Myocyte (in vitro differentiated cells): ENCODE results near the gene COL26A1. TPM values are rescaled to one million over a fixed set of nuclear protein-coding genes. Genes with fewer than 3 reads are reported as not detected.

ENCODE experiments used
- DNase-seq: peaks from one replicate; pipeline ENCODE4 v3.0.0-alpha.2; 2012; ENCODE audit warnings: low read depth
- total RNA-seq: library from RNA; depleted of rRNA; stranded (reverse); fragments of >200 nt; gene quantifications from 2 replicates; pipeline ENCODE4 v1.2.3, GENCODE V29; 2014

COL26A1 gene
- total RNA-seq, 1 donor from 2014 or later, result 0.19 TPM

GRCh38 chr7:101370836-101371235, 8.2 kb downstream of the COL26A1 start:
- DNase-seq, result peak; percentile 46

- no peak for DNase-seq
Observed at GRCh38 chr7:101373812-101374614, 11.3 kb downstream of the COL26A1 start.

- no peak for DNase-seq
Observed at GRCh38 chr7:101374990-101375389, 12.3 kb downstream of the COL26A1 start.

GRCh38 chr7:101376601-101377000, 13.9 kb downstream of the COL26A1 start:
- DNase-seq, result no peak

- no peak for DNase-seq
Observed at GRCh38 chr7:101377189-101377736, 14.6 kb downstream of the COL26A1 start.

GRCh38 chr7:101378751-101379174, 16.1 kb downstream of the COL26A1 start:
- peak; percentile 76 for DNase-seq

GRCh38 chr7:101379302-101379701, 16.6 kb downstream of the COL26A1 start:
- DNase-seq, result no peak

GRCh38 chr7:101381549-101382111, 19.0 kb downstream of the COL26A1 start:
- DNase-seq, result no peak

GRCh38 chr7:101382937-101383336, 20.3 kb downstream of the COL26A1 start:
- DNase-seq, result no peak

- DNase-seq, result no peak
Observed at GRCh38 chr7:101386177-101386557, 23.5 kb downstream of the COL26A1 start.

GRCh38 chr7:101386558-101387231, 24.0 kb downstream of the COL26A1 start:
- DNase-seq, result peak; percentile 98

GRCh38 chr7:101390901-101391301, 28.2 kb downstream of the COL26A1 start:
- peak; percentile 94 for DNase-seq

- DNase-seq, result peak; percentile 26
Observed at GRCh38 chr7:101391991-101392390, 29.3 kb downstream of the COL26A1 start.

GRCh38 chr7:101393865-101394264, 31.2 kb downstream of the COL26A1 start:
- no peak for DNase-seq

- DNase-seq, result no peak
Observed at GRCh38 chr7:101395376-101395775, 32.7 kb downstream of the COL26A1 start.

- DNase-seq, result no peak
Observed at GRCh38 chr7:101397243-101397642, 34.6 kb downstream of the COL26A1 start.

- no peak for DNase-seq
Observed at GRCh38 chr7:101397770-101398324, 35.2 kb downstream of the COL26A1 start.

- no peak for DNase-seq
Observed at GRCh38 chr7:101398396-101399289, 36.0 kb downstream of the COL26A1 start.

- peak; percentile 23 for DNase-seq
Observed at GRCh38 chr7:101399759-101400158, 37.1 kb downstream of the COL26A1 start.

- DNase-seq, result no peak
Observed at GRCh38 chr7:101400751-101401150, 38.1 kb downstream of the COL26A1 start.
